ENCODE data around the gene PLAC8. TPM values are rescaled to one million over a fixed set of nuclear protein-coding genes. Genes with fewer than 3 reads are reported as not detected.

PLAC8 gene, protein sequence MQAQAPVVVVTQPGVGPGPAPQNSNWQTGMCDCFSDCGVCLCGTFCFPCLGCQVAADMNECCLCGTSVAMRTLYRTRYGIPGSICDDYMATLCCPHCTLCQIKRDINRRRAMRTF
- total RNA-seq = 0.28 and 0.38 TPM in 2 replicates

DNA sequence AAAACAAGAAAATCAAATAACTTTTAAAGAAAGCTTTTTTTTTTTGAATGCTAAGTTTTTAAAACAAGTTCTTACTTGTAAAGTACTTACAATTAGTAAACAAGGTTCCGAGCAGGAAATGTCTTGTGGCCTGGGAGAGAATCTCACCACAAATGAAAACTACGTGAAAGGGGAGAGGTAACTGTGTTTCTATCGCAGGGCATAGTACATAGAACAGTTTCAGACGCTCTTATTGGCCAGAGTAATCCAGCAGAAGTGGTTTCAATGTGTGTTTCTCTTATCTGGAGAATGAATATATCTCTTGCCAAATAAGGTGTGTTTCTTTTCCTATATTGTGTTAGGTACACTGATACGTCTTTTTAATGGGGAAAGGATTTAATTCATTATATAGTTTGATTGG, at the start of gene PLAC8:
Gene PLAC8, minus strand, starts transcription at position 154 of the 400 bp plus-strand sequence. CDS start 6,808 bp downstream, outside the sequence.

Other genes starting within 250 kb of the PLAC8 start
- gene SEC31A, start 223.6 kb downstream of the PLAC8 start, total RNA-seq = 269 and 387 TPM in 2 replicates
- 3.5 and 6.5 TPM in 2 replicates for gene THAP9, start 214.0 kb downstream of the PLAC8 start, total RNA-seq
- gene LIN54, start 103.9 kb downstream of the PLAC8 start, total RNA-seq = 13.2 and 21.1 TPM in 2 replicates
- gene COPS4, start 79.5 kb downstream of the PLAC8 start, total RNA-seq = 114 and 118 TPM in 2 replicates
- gene COQ2, start 170.1 kb upstream of the PLAC8 start, total RNA-seq = 8.7 and 21.9 TPM in 2 replicates
- 0.56 and 0.58 TPM in 2 replicates for gene HPSE, start 220.1 kb upstream of the PLAC8 start, total RNA-seq

All from regular cardiac myocyte (primary cell).